Thyroid gland (tissue), 4 donors: ENCODE data around the gene FRYL.
"Not testable (repeated sequence)": the region's sequence is repeated elsewhere in the genome, so short reads cannot be mapped to it uniquely, and the experiment has no call there.

ENCODE experiments used
- POLR2A ChIP-seq, 2 donors: fragments of 450-650 bp; IDR thresholded peaks; one replicate each; pipeline ENCODE4 v1.6.1; 2017; ENCODE audit warnings: antibody characterized with exemption in 2 of 2, mild to moderate bottlenecking in 2 of 2, moderate library complexity in 1 of 2
- TF ChIP-seq, protein P1 (sequence below), 6 experiments: fragments of 200-600 bp in 3 of 6; fragments of 450-650 bp in 3 of 6; sonication (generic) in 3 of 6; IDR thresholded peaks; one replicate each; pipeline ENCODE4 v1.5.1; 2016 to 2019; ENCODE audit warnings: antibody characterized with exemption in 6 of 6, mild to moderate bottlenecking in 2 of 6, inconsistent platforms in 1 of 6, moderate library complexity in 1 of 6

GRCh38 chr4:48728906-48729496 is 51.1 kb downstream of the FRYL start:
- TF ChIP-seq, protein P1, sequence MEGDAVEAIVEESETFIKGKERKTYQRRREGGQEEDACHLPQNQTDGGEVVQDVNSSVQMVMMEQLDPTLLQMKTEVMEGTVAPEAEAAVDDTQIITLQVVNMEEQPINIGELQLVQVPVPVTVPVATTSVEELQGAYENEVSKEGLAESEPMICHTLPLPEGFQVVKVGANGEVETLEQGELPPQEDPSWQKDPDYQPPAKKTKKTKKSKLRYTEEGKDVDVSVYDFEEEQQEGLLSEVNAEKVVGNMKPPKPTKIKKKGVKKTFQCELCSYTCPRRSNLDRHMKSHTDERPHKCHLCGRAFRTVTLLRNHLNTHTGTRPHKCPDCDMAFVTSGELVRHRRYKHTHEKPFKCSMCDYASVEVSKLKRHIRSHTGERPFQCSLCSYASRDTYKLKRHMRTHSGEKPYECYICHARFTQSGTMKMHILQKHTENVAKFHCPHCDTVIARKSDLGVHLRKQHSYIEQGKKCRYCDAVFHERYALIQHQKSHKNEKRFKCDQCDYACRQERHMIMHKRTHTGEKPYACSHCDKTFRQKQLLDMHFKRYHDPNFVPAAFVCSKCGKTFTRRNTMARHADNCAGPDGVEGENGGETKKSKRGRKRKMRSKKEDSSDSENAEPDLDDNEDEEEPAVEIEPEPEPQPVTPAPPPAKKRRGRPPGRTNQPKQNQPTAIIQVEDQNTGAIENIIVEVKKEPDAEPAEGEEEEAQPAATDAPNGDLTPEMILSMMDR (IDR thresholded peaks at IDR 0.05), result not testable (repeated sequence)
- TF ChIP-seq POLR2A (IDR thresholded peaks at IDR 0.05), result not testable (repeated sequence)
